HEK293T (cell line): ENCODE measurements around the gene CTIF.

Experiments
- ARNT ChIP-seq: fragments of 450-650 bp; IDR thresholded peaks from 2 replicates; pipeline ENCODE4 v1.6.1; 2017; ENCODE audit warnings: mild to moderate bottlenecking
- BHLHE40 ChIP-seq: fragments of 450-650 bp; IDR thresholded peaks from 2 replicates; pipeline ENCODE4 v1.6.1; 2016; ENCODE audit warnings: mild to moderate bottlenecking, moderate library complexity, borderline replicate concordance
- CTBP1 ChIP-seq: fragments of 450-650 bp; IDR thresholded peaks from 2 replicates; pipeline ENCODE4 v1.6.1; 2016; ENCODE audit warnings: borderline replicate concordance
- FOXA1 ChIP-seq: fragments of 450-650 bp; IDR thresholded peaks from 2 replicates; pipeline ENCODE4 v1.6.1; 2016; ENCODE audit warnings: mild to moderate bottlenecking
- HDGF ChIP-seq: fragments of 450-650 bp; IDR thresholded peaks from 2 replicates; pipeline ENCODE4 v1.6.1; 2017; ENCODE audit warnings: antibody characterized with exemption, borderline replicate concordance
- L3MBTL2 ChIP-seq: fragments of 450-650 bp; conservative IDR thresholded peaks from 2 replicates; pipeline ENCODE4 v1.6.1; 2016; ENCODE audit warnings: mild to moderate bottlenecking
- LEF1 ChIP-seq: fragments of 450-650 bp; IDR thresholded peaks from 2 replicates; pipeline ENCODE4 v1.6.1; 2017; ENCODE audit warnings: mild to moderate bottlenecking, borderline replicate concordance
- NFRKB ChIP-seq: fragments of 450-650 bp; IDR thresholded peaks from 2 replicates; pipeline ENCODE4 v1.6.1; 2016; ENCODE audit warnings: mild to moderate bottlenecking, moderate library complexity
- SP1 ChIP-seq: fragments of 450-650 bp; IDR thresholded peaks from 2 replicates; pipeline ENCODE4 v1.6.1; 2017
- SUZ12 ChIP-seq: fragments of 450-650 bp; IDR thresholded peaks from 2 replicates; pipeline ENCODE4 v1.6.1; 2016; ENCODE audit warnings: mild to moderate bottlenecking
- TF ChIP-seq, protein P1 (sequence below): fragments of 450-650 bp; IDR thresholded peaks from 2 replicates; pipeline ENCODE4 v1.6.1; 2016

DNA sequence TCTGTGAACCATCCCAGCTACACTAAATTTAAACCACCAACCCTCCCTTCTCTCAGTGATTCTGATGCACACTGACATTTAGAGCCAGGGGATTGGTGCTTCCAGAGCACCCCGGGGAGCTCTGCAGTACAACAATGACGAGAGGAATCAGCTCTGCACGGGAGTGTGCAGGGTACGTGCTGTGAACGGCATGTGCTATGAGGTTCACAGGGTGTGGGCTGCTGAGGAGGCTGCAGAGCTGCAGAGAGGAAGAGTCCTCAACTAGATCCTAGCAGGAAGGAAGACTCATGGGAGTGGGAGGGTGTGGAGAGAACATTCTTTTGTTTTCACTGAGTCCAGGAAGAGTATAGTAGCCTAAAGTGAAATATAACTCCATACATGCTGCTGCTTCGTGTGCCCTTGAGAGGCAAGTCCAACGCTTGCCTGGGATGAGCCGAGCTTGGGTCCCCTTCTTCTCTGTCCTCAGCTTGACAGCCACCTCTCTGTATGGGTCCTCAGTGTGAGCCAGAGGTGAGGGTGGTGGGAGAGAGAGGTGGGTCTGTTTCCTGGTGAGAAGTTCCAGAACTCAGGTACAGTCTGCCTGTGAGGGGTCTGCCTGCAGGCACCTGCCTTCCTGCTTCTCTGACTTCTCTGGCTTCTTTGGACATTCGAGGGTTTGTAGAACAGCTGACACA, 118.8 kb downstream of the CTIF start:
- TF ChIP-seq, protein P1, sequence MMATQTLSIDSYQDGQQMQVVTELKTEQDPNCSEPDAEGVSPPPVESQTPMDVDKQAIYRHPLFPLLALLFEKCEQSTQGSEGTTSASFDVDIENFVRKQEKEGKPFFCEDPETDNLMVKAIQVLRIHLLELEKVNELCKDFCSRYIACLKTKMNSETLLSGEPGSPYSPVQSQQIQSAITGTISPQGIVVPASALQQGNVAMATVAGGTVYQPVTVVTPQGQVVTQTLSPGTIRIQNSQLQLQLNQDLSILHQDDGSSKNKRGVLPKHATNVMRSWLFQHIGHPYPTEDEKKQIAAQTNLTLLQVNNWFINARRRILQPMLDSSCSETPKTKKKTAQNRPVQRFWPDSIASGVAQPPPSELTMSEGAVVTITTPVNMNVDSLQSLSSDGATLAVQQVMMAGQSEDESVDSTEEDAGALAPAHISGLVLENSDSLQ = no peak
- no peak for TF ChIP-seq SUZ12
- TF ChIP-seq ARNT = no peak
- TF ChIP-seq SP1 = no peak
- no peak for TF ChIP-seq CTBP1
- TF ChIP-seq NFRKB = no peak
- no peak for TF ChIP-seq FOXA1
- no peak for TF ChIP-seq HDGF
- TF ChIP-seq BHLHE40 = no peak
- no peak for TF ChIP-seq LEF1
- no peak for TF ChIP-seq L3MBTL2
